ENCODE data around the gene ADAMTS6. TPM values are rescaled to one million over a fixed set of nuclear protein-coding genes. Genes with fewer than 3 reads are reported as not detected.

Gene ADAMTS6, protein sequence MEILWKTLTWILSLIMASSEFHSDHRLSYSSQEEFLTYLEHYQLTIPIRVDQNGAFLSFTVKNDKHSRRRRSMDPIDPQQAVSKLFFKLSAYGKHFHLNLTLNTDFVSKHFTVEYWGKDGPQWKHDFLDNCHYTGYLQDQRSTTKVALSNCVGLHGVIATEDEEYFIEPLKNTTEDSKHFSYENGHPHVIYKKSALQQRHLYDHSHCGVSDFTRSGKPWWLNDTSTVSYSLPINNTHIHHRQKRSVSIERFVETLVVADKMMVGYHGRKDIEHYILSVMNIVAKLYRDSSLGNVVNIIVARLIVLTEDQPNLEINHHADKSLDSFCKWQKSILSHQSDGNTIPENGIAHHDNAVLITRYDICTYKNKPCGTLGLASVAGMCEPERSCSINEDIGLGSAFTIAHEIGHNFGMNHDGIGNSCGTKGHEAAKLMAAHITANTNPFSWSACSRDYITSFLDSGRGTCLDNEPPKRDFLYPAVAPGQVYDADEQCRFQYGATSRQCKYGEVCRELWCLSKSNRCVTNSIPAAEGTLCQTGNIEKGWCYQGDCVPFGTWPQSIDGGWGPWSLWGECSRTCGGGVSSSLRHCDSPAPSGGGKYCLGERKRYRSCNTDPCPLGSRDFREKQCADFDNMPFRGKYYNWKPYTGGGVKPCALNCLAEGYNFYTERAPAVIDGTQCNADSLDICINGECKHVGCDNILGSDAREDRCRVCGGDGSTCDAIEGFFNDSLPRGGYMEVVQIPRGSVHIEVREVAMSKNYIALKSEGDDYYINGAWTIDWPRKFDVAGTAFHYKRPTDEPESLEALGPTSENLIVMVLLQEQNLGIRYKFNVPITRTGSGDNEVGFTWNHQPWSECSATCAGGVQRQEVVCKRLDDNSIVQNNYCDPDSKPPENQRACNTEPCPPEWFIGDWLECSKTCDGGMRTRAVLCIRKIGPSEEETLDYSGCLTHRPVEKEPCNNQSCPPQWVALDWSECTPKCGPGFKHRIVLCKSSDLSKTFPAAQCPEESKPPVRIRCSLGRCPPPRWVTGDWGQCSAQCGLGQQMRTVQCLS (N-terminal part only)
- total RNA-seq (2022) (0.23 and 0.67 TPM in 2 replicates), Bru-seq, nascent RNA (percentile 25 among the genes with signal in this experiment), BruChase-seq, experiment 1, labeled RNA remaining after a 2-hour chase (percentile 20 among the genes with signal in this experiment), BruChase-seq, experiment 2, labeled RNA remaining after a 6-hour chase (percentile 17 among the genes with signal in this experiment)
- long read RNA-seq, result 0 reads

DNA sequence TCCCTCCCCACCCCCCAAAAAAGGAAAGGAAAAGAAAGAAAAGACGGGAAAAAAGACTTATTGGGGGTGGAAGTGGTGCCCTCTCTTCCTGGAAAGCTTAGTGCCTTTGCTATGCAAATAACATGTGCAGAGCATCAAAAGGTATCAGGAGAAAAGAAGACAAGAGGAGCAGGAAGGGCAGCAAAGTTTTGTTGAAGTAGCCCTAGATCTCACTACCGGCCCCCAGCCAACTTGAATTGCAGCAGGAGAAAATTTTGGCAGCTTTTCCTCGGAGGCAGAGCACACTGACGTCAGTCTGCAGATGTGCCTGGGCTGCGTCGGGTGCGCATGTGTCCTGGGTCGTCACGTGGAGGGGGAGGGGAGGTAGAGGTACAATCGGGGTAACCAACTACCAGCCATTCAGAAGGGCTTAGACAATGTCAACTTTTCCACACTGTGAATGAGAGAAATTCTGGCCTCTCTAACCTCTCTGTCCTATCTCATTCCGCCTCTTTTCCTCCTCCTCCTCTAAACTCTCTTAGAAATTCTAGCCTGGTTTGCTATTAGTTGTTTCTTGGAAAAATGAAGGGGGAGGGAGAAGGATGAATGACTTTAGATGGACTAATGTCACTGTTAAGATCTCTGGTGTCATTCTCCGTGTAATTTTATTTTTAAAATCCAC lies at the start of gene ADAMTS6:
TSS of gene ADAMTS6 (minus strand) at position 286 of the 661 bp plus-strand sequence. CDS start 8,247 bp downstream, outside the sequence.
- no peak within 1 kb of the TSS for H3K4me3 Mint-ChIP-seq (ENCODE audit: unreplicated experiment)
- no peaks in the 10 kb centered on the region for H3K9me3 ChIP-seq
- intact Hi-C loops (cut with micrococcal nuclease; ENCODE audit: unreplicated experiment), result loop anchor here (5.0 to 10.0 kb wide), 4 partner anchors 89 to 844 kb away; no protein-coding TSS in a partner anchor
- no peaks in the 10 kb centered on the region for H3K27me3 Mint-ChIP-seq (ENCODE audit: insufficient read depth, unreplicated experiment)
- CTCF ChIA-PET, result interaction anchor here (2.5 kb wide), 1 partner anchor 671 kb away, joined by 17 read pairs; no protein-coding TSS in a partner anchor
- no peaks in the 10 kb centered on the region for H3K27me3 ChIP-seq (replicated peaks; ENCODE audit: control insufficient read depth, insufficient read depth, low read length)
- POLR2A ChIA-PET, result interaction anchor here (0.6 kb wide), 1 partner anchor 261 kb away, joined by 4 read pairs; no protein-coding TSS in a partner anchor
- no peaks in the 10 kb centered on the region for H3K36me3 Mint-ChIP-seq (ENCODE audit: insufficient read depth, unreplicated experiment)
- H3K4me1 ChIP-seq, result peaks cover 5% of the 10 kb centered on the region
- H3K4me3 ChIP-seq (ENCODE audit: low read depth, low read length), result peak within 1 kb of the TSS; percentile 35
- no peaks in the 10 kb centered on the region for H3K4me1 Mint-ChIP-seq (ENCODE audit: low read depth, unreplicated experiment)
- H3K9me3 Mint-ChIP-seq (ENCODE audit: unreplicated experiment), result no peaks in the 10 kb centered on the region
- TF ChIP-seq, protein P1, sequence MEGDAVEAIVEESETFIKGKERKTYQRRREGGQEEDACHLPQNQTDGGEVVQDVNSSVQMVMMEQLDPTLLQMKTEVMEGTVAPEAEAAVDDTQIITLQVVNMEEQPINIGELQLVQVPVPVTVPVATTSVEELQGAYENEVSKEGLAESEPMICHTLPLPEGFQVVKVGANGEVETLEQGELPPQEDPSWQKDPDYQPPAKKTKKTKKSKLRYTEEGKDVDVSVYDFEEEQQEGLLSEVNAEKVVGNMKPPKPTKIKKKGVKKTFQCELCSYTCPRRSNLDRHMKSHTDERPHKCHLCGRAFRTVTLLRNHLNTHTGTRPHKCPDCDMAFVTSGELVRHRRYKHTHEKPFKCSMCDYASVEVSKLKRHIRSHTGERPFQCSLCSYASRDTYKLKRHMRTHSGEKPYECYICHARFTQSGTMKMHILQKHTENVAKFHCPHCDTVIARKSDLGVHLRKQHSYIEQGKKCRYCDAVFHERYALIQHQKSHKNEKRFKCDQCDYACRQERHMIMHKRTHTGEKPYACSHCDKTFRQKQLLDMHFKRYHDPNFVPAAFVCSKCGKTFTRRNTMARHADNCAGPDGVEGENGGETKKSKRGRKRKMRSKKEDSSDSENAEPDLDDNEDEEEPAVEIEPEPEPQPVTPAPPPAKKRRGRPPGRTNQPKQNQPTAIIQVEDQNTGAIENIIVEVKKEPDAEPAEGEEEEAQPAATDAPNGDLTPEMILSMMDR (IDR thresholded peaks at IDR 0.05; ENCODE audit: insufficient read depth in 1 of 2, low read depth in 1 of 2, low read length in 1 of 2, severe bottlenecking in 1 of 2, unreplicated experiment in 1 of 2), result no peak
- DNase-seq, result peak; percentile 49 to 64
- no peaks in the 10 kb centered on the region for H3K36me3 ChIP-seq (ENCODE audit: control insufficient read depth, insufficient read depth, low read length)
- no peak within 1 kb of the TSS for H3K27ac Mint-ChIP-seq (ENCODE audit: unreplicated experiment)
- BruUV-seq (replicated peaks), result no TSS peak

- peaks cover 5% of the 10 kb centered on the region for H3K36me3 Mint-ChIP-seq (ENCODE audit: insufficient read depth, unreplicated experiment)
- ChIA-PET CTCF (no interaction called here), POLR2A (no interaction called here)
- H3K4me1 Mint-ChIP-seq (ENCODE audit: low read depth, unreplicated experiment), result no peaks in the 10 kb centered on the region
- BruUV-seq (replicated peaks), result no TSS peak
- H3K4me3 Mint-ChIP-seq (ENCODE audit: unreplicated experiment), result no peak overlapping the region
- Histone ChIP-seq H3K4me3 (ENCODE audit: low read depth, low read length) (no peak overlapping the region), H3K36me3 (ENCODE audit: control insufficient read depth, insufficient read depth, low read length) (no peaks in the 10 kb centered on the region), H3K9me3 (no peaks in the 10 kb centered on the region), H3K27me3 (replicated peaks; ENCODE audit: control insufficient read depth, insufficient read depth, low read length) (no peaks in the 10 kb centered on the region), H3K4me1 (no peaks in the 10 kb centered on the region)
- TF ChIP-seq, protein P1 (IDR thresholded peaks at IDR 0.05; ENCODE audit: insufficient read depth in 1 of 2, low read depth in 1 of 2, low read length in 1 of 2, severe bottlenecking in 1 of 2, unreplicated experiment in 1 of 2), result no peak
- no peak for DNase-seq
- intact Hi-C loops (cut with micrococcal nuclease; ENCODE audit: unreplicated experiment), result no loop called here
- no peaks in the 10 kb centered on the region for H3K9me3 Mint-ChIP-seq (ENCODE audit: unreplicated experiment)
- no peaks in the 10 kb centered on the region for H3K27me3 Mint-ChIP-seq (ENCODE audit: insufficient read depth, unreplicated experiment)
- no peak overlapping the region for H3K27ac Mint-ChIP-seq (ENCODE audit: unreplicated experiment)
Observed at GRCh38 chr5:65530904-65531303, 49.2 kb upstream of the ADAMTS6 start.
